GM19467 (cell line): ENCODE data around the gene ZNF586.
"Not testable (repeated sequence)": the region's sequence is repeated elsewhere in the genome, so short reads cannot be mapped to it uniquely, and the experiment has no call there.

Experiments used
- ATAC-seq: cut with Tn5 transposase; IDR thresholded peaks from one replicate; pipeline ENCODE4 v1.9.1; 2021; ENCODE audit warnings: mild to moderate bottlenecking, moderate library complexity; ENCODE audit not compliant: unreplicated experiment

Gene ZNF586

DNA sequence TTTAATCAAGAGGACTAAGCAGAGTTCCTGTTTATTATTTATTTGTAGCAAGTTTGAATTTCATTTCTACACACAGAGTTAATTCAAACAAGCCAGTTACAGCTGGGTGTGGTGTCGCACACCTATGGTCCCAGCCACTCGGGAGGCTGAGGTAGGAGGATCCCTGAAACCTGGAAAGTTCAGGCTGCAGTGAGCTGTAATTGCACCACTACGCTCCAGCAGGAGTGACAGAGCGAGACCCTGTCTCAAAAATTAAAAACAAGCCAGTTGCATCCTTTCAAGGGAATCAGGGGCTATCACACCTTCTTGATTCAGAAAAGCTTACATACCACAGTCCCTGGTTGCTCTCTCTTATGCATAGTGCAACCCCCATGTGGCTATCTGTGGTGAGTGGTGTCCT is 19.8 kb downstream of the ZNF586 start:
- no peak for ATAC-seq

GRCh38 chr19:57796580-57796979 is 27.1 kb downstream of the ZNF586 start:
- not testable (repeated sequence) for ATAC-seq

DNA sequence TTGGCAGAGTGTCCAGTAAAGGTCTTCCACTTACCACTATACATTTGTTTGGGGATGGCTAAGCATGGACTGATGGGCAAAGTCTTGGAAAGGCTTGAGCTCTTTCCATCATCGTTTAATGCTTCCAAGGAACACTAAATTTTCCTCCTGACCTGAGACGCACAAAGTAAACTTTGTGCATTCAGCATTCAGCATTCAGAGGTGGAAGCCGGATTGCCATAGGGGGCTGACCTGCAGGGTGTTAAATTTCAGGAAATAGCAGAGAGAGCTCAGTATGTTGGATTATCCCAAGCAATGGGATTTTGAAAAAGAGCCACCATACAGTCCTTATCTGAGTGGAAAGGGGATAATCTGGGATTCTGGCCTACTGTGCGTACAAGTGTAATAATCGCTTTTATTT is 31.2 kb downstream of the ZNF586 start:
- no peak for ATAC-seq

DNA sequence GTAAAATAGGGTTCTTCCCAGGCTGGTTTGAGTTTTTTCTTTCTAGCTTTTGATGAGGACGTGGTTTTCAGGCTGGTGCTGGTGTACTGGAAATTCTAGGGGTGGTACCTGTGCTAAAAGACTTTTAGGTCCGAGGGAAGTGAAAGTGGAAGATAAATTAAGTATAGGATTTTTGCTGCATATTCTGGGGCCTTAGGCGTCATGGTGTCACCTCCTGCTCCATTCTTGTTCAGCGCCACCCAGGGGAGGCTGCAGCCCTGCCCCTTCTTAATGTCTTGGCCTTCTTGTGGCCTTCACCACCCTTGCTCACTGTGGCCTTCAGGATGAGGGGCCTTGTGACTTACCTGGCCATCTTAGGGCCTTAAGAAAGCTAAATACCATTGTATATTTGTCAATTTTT is 32.8 kb downstream of the ZNF586 start:
- no peak for ATAC-seq

GRCh38 chr19:57803265-57803593 is 33.8 kb downstream of the ZNF586 start:
- ATAC-seq, result no peak

DNA sequence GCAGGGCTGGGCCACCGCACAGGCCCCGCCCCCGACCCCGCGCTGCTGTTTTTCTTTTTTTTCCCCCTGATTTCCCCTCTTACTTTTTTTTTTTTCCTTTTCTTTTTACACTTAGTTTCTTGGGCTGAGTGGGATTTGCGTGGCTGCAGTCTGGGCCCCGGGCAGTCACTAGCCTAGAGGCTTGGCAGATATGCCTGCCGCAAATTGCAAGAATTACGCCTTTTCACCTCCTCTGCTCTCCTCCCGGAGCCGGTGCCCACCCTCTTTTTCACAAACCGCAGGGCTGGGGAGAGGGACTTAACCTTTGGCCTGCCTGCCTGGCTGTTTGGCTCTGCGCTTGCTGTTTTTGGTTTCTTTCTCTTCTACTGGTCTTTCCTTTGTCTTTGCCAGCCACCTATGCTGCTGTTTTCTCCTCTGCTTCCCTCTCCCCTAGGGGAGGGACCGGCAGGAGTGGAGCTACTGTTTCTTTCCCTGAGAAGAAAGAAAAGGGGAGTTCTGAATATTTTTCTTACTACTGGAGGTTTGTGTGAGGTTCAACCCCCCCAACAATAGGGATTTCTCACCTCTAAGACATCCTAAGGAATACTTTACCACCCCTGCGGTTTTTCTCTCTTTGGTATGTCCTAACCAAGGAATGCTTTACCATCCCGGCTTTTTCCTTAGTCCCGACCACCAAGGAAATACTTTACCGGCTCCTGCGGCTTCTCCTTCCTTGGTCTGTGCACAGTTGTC is 34.3 kb downstream of the ZNF586 start:
- no peak for ATAC-seq

DNA sequence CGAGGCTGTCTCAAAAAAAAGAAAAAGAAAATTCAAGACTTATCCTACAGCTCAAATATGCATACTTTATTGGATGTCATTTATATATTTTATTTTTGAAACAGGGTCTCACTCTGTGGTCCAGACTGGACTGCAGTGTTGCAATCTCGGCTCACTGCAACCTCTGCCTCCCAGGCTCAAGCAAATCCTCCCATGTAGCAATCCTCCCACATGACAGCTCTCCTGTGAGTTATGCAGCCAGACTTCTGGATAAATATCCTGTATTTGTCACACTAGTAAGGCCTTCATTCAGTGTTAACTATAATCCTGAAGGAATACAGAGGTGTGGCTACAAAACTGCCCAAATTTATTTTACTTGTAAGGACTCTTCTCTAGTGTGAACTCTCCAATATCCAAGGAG is 38.1 kb downstream of the ZNF586 start:
- ATAC-seq, result no peak

DNA sequence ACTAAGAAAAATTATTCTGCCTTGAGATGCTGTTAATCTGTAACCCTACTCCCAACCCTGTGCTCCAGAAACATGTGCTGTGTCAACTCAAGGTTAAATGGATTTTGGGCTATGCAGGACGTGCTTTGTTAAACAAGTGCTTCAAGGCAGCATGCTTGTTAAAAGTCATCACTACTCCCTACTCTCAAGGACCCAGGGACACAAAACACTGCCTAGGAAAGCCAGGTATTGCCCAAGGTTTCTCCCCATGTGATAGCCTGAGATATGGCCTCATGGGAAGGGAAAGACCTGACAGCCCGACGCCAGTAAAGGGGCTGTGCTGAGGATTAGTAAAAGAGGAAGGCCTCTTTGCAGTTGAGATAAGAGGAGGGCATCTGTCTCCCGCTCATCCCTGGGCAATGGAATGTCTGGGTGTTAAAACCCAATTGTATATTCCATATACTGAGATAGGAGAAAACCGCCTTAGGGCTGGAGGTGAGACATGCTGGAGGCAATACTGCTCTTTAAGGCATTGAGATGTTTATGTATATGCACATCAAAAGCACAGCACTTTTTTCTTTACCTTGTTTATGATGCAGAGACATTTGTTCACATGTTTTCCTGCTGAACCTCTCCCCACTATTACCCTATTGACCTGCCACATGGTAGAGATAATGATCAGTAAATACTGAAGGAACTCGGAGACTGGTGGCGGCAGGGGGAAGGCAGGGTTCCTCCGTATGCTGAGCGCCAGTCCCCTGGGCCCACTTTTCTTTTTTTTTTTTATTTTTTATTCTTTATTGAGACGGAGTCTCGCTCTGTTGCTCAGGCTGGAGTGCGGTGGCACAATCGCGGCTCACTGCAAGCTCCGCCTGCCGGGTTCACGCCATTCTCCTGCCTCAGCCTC is 41.2 kb downstream of the ZNF586 start:
- not testable (repeated sequence) for ATAC-seq

DNA sequence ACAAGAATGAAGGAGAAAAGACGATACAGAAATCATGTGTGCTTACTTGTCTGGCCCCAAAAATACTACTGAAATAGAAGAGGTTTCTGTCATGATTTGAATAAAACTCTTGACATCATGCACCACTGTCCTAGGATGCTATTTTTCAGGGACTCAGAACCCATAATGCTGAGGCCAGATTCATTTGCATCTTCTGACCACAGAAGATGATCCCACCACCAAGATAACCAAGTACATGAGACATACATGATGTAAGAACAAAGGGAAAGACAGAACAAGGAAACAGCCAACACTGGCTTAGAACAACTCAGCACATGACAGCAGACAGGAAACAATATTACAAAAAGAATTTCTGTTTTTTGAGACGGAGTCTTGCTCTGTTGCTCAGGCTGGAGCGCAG is 42.8 kb downstream of the ZNF586 start:
- ATAC-seq, result no peak

DNA sequence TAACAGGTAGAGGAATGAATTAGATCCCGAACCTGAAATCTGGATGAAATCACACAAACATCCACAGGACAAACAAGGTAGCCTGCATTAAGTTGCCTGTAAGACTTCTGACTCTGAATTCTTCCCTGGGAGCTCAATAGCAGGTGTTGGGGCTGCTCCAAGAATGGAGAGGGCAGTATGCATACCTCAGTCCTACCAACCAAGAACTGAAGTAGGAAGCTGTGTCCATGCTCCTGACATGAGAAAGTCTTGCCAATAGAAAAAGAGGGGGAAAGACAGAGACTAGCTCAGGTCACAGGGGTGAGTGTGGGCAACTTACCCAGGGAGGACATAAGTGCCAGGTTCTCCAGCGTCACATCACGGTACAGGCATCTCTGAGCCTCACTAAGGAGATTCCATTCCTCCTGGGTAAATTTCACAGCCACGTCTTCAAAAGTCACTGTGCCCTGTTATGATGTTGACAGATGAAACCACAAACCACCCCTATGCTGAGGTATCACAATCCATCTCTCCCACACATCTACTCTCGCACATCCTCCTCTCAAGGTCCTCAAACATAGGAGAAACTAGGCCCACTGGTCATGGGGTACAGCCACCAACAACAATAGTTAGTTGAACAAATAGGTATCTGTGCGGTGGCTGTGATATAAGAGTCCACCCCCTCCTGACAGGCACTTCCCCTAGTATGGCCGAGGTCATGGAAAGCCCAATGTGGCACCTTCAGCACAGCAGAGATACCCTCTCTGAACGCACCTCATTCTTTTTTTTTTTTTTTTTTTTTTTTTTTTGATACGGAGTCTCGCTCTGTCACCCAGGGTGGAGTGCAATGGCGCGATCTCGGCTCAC is 43.7 kb downstream of the ZNF586 start:
- not testable (repeated sequence) for ATAC-seq

- ATAC-seq, result no peak
Measured at GRCh38 chr19:57813919-57814504, 44.5 kb downstream of the ZNF586 start.

- ATAC-seq, result peak; percentile 75
Measured at GRCh38 chr19:57814505-57815246, 45.2 kb downstream of the ZNF586 start, which contains the start of gene ZNF552. Gene ZNF552, minus strand, starts transcription at chr19:57814913. Its CDS starts 170 bp downstream, at chr19:57814743.

DNA sequence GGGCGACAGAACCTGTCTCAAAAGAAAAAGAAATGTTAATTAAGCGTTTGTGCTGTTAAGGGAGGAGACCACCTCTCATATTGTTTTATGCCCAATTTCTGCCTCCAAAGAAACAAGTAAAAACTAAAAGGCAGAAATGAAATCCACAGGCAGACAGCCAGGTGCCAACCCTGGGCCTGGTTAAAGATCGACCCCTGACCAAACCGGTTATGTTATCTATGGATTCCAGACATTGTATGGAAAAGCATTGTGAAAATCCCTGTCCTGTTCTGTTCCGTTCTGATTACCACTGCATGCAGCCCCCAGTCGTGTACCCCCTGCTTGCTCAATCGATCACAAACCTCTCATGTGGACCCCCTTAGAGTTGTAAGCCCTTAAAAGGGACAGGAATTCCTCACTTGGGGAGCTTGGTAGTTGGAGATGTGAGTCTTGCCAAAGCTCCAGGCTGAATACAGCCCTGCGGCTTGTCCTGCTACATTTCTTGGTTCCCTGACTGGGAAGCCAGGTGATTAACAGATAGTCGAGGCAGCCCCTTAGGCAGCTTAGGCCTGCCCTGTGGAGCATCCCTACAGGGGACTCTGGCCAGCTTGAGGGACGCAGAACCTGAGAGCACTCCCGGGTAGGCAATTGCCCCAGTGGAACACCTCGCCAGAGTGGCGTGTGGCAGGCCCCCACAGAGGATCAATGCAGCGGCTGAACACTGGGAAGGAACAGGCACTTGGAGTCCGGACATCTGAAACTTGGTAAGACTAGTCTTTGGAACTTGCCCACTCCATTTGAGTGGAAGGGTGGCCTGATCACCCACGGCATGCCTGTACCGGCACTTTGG is 46.0 kb downstream of the ZNF586 start:
- no peak for ATAC-seq

DNA sequence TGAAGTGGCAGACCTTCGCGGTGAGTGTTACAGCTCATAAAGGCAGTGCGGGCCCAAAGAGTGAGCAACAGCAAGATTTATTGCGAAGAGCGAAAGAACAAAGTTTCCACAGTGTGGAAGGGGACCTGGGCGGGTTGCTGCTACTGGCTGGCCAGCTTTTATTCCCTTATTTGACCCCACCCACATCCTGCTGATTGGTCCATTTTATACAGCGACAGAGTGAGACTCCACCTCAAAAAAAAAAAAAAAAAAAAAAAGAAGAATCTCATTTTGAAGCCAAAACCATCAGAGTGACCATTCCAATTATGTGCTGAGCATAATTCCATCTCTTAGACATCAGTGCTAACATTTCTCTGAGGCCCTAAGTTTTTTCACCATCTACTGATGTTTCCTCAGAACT is 47.2 kb downstream of the ZNF586 start:
- no peak for ATAC-seq

DNA sequence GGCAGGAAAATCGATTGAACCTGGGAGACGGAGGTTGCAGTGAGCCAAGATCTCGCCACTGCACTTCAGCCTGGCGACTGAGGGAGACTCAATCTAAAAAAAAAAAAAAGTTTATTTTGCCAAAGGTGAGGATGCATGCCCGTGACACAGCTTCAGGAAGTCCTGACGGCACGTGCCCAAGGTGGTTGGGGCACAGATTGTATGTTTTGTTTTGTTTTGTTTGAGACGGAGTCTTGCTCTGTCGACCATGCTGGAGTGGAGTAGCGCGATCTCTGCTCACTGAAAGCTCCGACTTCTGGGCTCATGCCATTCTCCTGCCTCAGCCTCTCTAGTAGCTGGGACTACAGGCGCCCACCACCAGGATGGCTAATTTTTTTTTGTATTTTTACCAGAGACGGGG is 48.5 kb downstream of the ZNF586 start:
- ATAC-seq, result no peak

DNA sequence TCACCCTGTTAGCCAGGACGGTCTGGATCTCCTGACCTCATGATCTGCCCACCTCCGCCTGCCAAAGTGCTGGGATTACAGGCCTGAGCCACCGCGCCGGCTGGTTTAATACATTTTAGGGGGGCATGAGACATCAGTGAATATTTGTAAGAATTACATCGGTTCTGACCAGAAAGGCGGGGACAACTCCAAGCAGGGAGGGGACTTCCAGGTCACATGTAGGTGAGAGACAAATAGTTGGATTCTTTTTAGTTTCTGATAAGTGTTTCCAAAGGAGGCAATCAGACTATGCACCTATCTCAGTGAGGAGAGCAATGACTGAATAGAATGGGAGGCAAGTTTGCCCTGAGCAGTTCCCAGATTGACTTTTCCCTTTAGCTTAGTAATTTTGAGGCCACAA is 48.9 kb downstream of the ZNF586 start:
- no peak for ATAC-seq

- ATAC-seq, result peak; percentile 84
Measured at GRCh38 chr19:57819475-57820148, 50.1 kb downstream of the ZNF586 start.

DNA sequence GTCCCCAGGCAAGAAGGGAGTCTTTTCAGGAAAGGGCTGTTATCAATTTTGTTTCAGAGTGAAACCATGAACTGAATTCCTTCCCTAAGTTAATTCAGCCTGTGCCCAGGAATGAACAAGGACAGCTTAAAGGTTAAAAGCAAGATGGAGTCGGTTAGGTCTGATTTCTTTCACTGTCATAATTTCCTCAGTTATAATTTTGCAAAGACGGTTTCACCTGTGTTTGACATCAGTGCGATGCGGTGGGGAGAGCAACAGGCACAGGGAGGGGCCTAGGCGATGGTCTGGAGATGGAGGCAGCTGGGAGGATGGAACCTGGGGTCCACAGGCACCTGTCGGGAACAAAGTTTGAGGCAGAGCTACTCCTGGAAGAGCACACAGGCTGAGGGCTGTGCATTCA is 51.1 kb downstream of the ZNF586 start:
- ATAC-seq, result no peak

- not testable (repeated sequence) for ATAC-seq
Measured at GRCh38 chr19:57821095-57821494, 51.6 kb downstream of the ZNF586 start.
